ENCODE results near the gene TMPRSS6.

TMPRSS6 gene

DNA sequence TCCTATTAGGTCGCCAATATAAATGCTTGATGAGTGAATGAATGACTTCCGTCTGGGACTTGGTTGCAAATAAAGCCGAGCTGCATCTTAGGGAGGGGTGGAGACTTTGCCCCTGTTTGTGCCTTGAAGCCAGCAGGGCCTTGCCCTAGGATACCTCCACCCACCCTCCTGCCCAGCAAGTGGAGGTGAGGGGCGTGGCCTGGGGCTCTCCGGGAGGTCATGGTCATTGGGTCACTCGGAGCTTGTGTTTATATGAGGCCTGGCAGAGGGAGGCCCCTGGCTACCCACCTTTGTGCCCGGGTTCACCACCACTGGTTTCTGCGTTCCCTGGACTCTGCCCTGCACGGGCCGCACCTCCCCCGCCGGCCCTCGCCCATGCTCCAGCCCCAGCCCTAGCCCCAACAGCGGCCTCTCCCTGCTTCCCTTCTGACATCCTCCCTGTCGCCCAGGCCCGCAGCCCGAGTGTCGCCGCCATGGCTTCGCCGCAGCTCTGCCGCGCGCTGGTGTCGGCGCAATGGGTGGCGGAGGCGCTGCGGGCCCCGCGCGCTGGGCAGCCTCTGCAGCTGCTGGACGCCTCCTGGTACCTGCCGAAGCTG lies 85.7 kb downstream of the TMPRSS6 start:
- DNase-seq: no peak

DNA sequence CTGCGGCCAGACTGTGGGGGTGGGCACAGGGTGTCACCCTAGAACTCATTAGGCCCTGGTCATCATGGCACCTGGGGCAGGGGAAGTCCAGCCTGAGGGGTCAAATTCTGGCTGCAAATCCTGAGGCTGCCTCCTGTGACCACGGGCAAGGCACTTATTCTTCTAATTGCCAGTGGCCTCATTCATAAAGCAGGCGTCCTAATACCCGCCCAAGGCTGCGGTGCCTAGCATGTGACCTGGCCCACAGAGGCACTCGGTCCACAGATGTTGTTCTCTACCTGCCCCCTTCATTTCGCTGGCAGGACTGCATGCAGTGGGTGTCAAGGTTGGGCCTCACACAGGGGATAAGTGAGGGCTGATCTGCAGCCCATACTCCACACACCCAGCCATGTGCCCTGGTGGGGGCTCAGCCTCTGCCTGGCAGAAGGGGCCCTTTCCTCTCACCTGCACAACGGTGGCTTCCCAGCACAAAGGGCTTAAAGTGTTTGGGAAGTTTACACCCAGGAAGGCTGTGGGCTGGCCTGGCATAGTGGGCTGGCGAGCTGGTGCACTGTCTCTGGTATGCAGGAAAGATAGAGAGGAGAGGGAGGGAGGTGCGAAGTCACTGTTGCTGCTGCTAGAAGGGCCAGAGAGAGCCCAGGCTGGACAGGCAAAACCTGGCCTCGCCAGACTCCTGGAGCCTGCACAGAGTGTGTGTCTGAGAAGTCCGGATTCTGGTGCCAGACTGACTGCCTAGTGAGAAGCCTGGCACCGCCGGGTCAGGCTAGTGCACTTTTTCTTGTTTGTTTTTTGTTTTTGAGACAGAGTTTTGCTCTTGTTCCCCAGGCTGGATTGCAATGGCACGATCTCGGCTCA lies 86.8 kb downstream of the TMPRSS6 start:
- DNase-seq: no peak

DNA sequence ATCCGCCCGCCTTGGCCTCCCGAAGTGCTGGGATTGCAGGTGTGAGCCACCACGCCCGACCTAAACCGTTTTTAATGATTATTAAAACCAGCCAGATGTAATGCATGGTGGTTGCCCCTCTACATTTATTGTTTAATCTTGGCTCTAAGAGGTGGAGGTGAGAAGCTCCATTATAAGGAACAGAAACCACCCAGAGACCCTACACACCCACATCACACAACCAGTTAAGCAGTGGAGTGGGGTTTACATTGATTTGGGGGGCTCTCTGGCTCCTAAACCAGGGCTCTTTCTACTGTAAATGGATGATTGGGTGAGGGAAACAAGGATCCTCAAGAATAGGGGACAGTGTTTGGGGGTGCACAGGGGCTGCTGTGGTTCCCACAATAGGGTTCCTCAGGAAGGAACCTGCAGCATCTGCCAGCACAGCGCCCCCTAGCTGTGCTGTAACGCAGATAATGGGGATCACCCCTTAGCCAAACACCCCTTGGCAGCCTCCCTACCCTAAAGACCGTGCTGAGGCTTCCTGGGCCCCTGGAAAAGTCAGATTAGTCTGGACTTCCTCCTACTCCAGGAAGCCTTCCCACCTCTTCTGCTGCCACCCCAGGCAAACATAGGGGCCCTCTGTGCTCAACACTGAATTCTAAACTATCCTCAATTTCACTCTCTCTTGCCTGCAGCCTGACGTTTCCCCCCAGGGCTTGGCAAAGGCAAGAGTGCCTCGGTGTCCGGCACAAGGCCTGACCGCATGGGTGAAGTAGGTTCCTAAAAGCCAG lies 87.6 kb downstream of the TMPRSS6 start:
- no peak for DNase-seq

DNA sequence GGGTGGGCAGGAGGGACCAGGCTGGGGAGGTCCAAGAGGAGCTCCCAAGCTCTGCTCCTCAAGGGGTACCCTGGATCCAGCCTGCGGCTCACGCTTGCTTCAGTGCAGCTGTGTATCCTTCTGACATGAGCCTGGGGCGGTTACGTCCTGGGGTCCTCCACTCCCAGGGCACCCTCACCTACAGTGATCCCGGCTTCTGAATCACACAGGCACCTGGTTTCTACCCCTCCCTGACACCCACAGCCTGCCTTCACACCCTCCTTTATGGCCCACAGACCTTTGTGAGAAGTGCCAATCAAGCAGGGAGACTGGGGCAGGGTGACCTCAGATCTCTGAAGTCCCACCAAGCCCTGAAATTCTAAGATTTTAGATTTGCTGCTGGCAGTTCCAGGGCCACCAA lies 88.5 kb downstream of the TMPRSS6 start:
- DNase-seq: no peak

DNA sequence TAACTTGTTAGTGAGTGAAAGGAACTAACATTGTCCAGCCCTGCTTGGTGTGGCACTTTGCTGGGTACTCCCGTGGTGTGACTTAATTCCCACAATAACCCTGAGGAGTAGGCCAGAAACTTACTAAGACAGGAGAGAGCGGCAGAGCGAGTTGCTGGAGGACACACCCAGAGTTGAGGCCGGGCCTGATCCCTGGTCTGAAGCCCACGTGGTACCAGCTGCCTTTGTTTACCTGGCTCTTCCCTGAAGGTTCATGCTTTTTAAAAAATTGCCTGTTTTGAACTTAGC lies 89.4 kb downstream of the TMPRSS6 start:
- DNase-seq: no peak

DNA sequence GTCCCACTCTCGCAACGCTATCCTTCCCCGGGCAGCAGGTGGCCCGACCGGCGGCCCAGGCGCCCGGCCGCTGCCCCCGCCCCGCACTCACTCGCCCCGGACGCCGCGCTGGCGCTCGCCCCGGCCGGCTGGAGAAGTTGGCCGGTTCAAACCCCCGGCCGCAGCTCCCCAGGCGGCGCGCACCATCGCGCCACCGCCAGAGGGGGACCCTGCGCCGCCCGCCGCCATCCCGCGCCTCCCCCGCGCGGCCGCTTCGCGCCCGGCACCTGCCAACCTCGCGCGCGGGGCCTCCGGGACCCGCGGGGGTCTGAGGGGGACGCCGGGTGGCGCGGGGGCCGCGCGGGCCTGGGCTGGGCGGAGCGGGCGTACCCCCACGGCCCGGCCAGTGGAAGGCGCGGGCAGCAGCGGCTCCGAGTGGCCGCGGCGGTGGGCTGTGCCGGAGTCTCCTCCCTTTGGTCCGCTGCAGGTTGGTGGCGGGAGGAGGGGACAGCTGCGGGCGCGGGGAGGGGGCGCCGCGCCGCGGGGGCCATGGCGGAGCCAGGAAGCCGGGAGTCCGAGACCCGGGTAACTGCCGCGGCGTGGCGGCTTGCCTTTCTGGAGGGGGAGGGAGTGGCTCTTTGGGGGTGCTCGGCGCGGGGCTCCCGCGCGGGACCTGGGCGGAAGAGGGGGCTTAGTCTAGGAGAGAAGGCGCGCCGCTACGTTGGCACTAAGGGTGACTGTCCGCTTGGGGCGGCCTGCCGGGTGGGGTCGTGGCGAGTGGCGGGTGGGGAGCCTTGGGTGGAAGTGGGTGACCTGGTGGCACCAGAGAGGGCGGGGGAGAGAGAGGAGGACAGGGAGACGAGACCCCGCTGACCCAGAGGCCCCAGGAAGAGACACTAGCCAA lies 90.0 kb downstream of the TMPRSS6 start, which contains the start of the genes MPST and TST:
MPST (plus strand) TSS at position 434 of the 883 bp plus-strand sequence; CDS start at position 529, 95 bp downstream.
TST (minus strand) TSS at position 139 of the 883 bp plus-strand sequence. CDS start 715 bp downstream, outside the sequence.
- DNase-seq: peak; percentile 29

DNA sequence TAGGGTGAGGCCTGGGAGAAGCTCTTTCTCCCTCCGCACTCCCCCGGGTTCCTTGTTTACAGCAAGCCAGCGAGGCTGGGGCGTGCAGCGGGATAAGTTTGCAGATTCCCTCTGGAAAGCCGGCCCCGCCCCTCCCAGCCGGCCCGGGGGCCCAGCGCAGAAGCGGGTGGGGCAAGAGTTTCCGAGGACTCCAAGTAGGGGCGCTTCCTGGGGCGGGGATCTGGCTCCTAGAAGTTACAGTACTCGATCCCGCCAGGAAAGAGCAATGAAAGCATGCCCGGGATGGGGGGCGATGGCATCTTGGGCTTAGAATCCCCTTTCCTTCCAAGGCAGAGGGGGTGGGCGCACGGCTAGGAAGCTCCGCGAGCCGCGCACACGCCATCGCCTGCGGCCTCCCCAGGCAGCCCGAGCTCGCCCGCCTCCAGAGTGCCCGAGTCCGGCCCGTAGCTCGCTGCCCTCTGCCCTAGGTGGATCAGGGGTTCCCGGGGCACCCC lies 90.7 kb downstream of the TMPRSS6 start:
- no peak for DNase-seq

DNA sequence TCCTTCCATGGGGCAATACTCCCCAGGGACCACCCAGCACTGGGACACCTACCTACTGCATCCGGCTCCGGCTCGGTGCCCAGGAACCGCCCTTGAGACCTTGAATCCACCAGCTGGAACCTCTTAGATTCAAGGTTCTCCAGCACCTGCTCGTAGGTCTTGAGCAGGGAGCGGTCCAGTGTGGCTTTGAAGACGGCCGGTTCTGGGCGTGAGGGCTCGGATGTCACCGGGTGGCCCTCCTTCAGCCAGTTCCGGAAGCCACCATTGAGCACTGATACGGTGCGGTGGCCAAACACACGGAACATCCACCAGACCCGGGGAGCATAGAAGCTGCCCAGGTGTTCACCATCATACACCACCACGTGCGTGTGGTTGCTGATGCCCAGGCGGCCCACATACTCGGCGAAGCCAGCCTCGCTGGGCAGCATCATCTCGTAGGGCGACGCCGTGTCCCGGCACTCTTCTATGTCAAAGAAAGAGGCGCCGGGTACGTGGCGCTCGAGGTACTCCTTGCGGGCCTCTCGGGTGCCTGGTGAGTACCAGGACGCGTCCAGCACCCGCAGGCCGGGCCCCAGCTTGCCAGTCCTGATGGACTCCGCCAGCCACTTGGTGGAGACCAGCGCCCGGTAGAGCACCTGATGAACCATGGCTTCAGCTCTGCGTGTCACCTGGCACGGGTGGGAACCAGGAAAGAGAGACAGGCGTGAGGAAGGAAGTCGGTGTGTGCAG lies 91.3 kb downstream of the TMPRSS6 start:
- DNase-seq: no peak

DNA sequence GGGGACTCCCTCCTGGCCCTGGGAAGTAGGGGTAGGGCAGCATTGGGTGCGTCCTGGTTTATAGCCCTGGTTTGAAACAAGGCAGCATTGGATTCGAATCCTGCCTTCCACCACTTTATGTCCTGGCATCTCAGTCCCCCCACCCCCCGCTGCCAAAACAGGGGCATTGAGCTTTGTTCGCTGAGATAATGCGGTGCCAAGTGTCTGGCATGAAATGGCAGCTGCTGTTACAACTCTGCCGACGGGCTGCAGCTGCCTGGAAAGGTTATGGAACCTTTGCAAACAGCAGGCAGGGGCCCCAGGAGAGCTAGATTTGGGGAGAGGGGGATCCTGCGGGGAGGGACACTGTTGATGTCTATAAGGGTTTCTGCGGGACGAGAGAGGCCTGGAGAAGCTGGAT lies 92.2 kb downstream of the TMPRSS6 start:
- DNase-seq: no peak

DNA sequence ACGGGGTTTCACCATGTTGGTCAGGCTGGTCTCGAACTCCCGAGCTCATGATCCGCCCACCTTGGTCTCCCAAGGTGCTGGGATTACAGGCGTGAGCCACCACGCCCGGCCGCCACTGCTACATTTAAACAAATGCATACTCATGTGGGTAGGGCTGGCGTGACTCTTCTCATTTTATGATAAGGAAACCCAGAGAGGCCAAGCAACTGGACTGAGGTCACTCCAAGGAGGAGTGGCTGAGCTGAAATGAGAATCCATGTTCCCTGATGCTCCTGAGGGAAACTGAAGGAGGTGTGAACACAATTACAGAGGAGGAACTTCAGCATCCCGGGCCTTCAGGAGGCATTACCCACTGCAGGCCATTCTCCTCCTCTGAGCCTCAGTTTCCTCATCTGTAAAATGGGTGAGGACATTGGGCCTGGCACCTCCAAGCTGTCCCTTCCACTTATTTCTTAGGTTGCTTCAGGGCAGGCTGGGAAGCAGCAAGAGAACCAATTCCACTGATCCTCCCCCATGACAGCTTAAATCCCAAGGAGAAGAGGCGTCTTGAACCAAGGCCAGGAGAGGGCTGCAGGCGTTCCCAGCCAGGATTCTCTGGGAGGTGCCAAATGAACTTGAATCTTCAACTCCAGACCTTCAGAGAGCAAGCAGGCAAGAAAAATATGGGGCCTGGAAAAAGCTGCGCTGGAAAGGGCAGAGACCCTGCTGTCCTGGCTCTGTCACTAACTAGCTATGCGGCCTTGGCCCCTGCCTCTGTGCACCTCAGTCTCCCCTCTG lies 93.2 kb downstream of the TMPRSS6 start:
- DNase-seq: no peak

DNA sequence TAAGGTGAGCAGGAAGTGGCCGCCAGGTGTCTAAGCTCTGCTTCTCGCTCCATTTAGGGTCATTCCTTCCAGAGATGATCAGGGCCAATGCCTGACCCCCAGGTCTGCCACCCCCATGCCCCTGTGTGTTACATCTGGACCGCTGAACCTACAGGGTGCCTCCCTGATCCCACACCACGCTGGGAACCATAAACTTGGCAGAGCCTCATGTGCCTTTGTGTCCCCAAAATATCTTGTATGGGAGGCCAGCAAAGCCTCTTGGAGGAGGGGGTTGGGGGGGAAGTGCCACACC lies 94.0 kb downstream of the TMPRSS6 start:
- no peak for DNase-seq
